ENCODE measurements around the gene HMG20B.

HMG20B gene

GRCh38 chr19:3533563-3534216 lies 39.1 kb upstream of the HMG20B start:
- no peak for DNase-seq (ENCODE audit: low read depth)
- TF ChIP-seq CTCF (conservative IDR thresholded peaks at IDR 0.05; ENCODE audit: low read depth, low read length): no peak
- H3K4me3 ChIP-seq (ENCODE audit: low read length): no peak overlapping the region

- H3K4me3 ChIP-seq (ENCODE audit: low read length): no peak overlapping the region
- no peak for DNase-seq (ENCODE audit: low read depth)
- no peak for TF ChIP-seq CTCF (conservative IDR thresholded peaks at IDR 0.05; ENCODE audit: low read depth, low read length)
Measured at GRCh38 chr19:3534375-3535234, 38.1 kb upstream of the HMG20B start.

- TF ChIP-seq CTCF (conservative IDR thresholded peaks at IDR 0.05; ENCODE audit: low read depth, low read length): no peak
- H3K4me3 ChIP-seq (ENCODE audit: low read length): no peak overlapping the region
- no peak for DNase-seq (ENCODE audit: low read depth)
Measured at GRCh38 chr19:3535235-3535535, 37.6 kb upstream of the HMG20B start.

GRCh38 chr19:3535563-3535965 lies 37.2 kb upstream of the HMG20B start:
- no peak for TF ChIP-seq CTCF (conservative IDR thresholded peaks at IDR 0.05; ENCODE audit: low read depth, low read length)
- no peak overlapping the region for H3K4me3 ChIP-seq (ENCODE audit: low read length)

GRCh38 chr19:3535981-3536380 lies 36.8 kb upstream of the HMG20B start:
- no peak overlapping the region for H3K4me3 ChIP-seq (ENCODE audit: low read length)
- no peak for TF ChIP-seq CTCF (conservative IDR thresholded peaks at IDR 0.05; ENCODE audit: low read depth, low read length)
- no peak for DNase-seq (ENCODE audit: low read depth)

More at GRCh38 chr19:3535563-3535965, 37.2 kb upstream of the HMG20B start:
- DNase-seq (ENCODE audit: low read depth): no peak

- no peak for DNase-seq (ENCODE audit: low read depth)
- no peak for TF ChIP-seq CTCF (conservative IDR thresholded peaks at IDR 0.05; ENCODE audit: low read depth, low read length)
- H3K4me3 ChIP-seq (ENCODE audit: low read length): no peak overlapping the region
Measured at GRCh38 chr19:3536429-3537100, 36.2 kb upstream of the HMG20B start.
